UCSD-AML1 (cell line): ENCODE measurements around the gene SUN1.
"Not testable (repeated sequence)": the region's sequence is repeated elsewhere in the genome, so short reads cannot be mapped to it uniquely, and the experiment has no call there.

ENCODE experiments used
- DNase-seq: peaks from one replicate; lab custom pipeline; 2025; ENCODE audit not compliant: unreplicated experiment; lab: John Stamatoyannopoulos, UW

The SUN1 gene

GRCh38 chr7:916291-916941 is 84.1 kb downstream of the SUN1 start:
- DNase-seq: no peak

GRCh38 chr7:917255-918117 is 85.2 kb downstream of the SUN1 start:
- DNase-seq: no peak

GRCh38 chr7:918118-918425 is 85.8 kb downstream of the SUN1 start:
- DNase-seq: no peak

- DNase-seq: no peak
Observed at GRCh38 chr7:918441-919113, 86.3 kb downstream of the SUN1 start.

GRCh38 chr7:919114-919442 is 86.8 kb downstream of the SUN1 start:
- DNase-seq: no peak

GRCh38 chr7:919924-920341 is 87.7 kb downstream of the SUN1 start:
- DNase-seq: no peak

- DNase-seq: no peak
Observed at GRCh38 chr7:920351-921070, 88.2 kb downstream of the SUN1 start.

- DNase-seq: no peak
Observed at GRCh38 chr7:921071-921461, 88.8 kb downstream of the SUN1 start.

- DNase-seq: peak; percentile 34
Observed at GRCh38 chr7:921581-922333, 89.5 kb downstream of the SUN1 start.

- DNase-seq: no peak
Observed at GRCh38 chr7:922334-923107, 90.2 kb downstream of the SUN1 start.

- peak; percentile 83 for DNase-seq
Observed at GRCh38 chr7:923108-924041, 91.1 kb downstream of the SUN1 start.

- DNase-seq: not testable (repeated sequence)
Observed at GRCh38 chr7:924042-924441, 91.8 kb downstream of the SUN1 start.
